ELF-1 (cell line): Measurements from ENCODE around the gene TBKBP1.
"Not testable (repeated sequence)": the region's sequence is repeated elsewhere in the genome, so short reads cannot be mapped to it uniquely, and the experiment has no call there.

Experiments
- DNase-seq: peaks from one replicate; pipeline ENCODE4 v3.0.0-alpha.2; 2016; ENCODE audit warnings: low read depth, low spot score

TBKBP1 gene

DNA sequence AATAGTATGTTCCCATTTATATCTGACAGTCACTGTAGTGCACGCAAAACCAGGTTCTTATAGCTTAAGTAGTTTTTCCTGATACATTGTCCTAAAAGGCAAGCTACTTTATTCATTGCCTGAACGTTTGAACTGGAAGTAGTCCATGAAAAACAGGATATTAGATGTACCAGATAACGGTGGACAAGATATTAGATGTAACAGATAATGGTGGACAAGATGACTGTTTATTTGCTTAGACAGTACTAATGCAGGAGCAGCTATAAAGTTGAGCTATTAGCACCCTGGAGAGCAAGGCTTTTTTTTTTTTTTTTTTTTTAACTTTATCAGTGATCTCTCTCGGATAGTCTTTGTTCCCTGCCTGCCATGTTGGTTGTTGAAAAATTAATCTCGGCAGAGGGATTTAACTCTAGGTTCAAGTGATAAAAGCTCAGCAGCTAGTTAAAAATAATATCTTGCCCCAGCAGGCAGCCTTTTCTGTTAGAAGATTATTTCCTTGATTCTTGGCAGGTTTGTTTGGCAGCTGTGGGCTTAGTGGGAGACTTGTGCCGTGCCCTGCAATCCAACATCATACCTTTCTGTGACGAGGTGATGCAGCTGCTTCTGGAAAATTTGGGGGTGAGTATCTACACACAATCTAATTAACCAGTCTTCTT, 17.3 kb upstream of the TBKBP1 start:
- DNase-seq: no peak

- DNase-seq: no peak
Measured at GRCh38 chr17:47678196-47678595, 15.8 kb upstream of the TBKBP1 start.

GRCh38 chr17:47682138-47682537, 11.8 kb upstream of the TBKBP1 start:
- no peak for DNase-seq

GRCh38 chr17:47682727-47683126, 11.2 kb upstream of the TBKBP1 start:
- not testable (repeated sequence) for DNase-seq

GRCh38 chr17:47684025-47684424, 9.9 kb upstream of the TBKBP1 start:
- no peak for DNase-seq

- DNase-seq: no peak
Measured at GRCh38 chr17:47684535-47685193, 9.3 kb upstream of the TBKBP1 start.

DNA sequence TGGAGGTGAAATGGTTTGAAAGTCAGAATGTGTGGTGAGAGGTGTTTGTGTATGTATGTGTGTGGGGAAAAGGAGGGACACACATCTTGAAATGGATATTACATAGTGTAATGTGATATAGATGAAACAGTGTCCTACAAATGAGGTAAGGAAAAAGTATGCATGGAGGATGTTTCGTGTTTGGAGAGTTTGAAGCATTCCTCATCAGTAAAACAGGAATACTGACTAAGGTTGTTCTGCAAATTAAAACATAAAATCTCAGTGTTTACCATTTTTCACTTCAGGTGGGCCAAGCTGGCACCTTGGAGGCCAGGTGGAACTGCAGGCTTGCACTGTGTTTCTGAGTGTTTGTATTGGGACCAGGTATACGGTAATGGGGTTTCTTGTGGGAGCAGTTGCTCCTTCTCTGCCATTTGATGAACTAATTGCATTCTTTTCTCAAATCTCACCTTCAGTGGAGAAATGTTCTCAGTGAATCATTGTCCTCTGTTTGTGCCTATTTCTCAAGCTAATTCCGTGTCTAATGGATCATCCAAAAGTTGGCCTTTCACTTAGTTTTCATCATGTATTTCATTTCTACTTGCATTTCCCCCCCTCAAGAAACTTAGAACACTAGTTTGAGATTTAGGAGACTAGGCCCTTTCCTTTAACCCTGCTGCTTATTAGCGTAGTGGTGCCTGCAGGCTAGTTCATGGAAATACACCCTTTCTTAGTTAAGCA, 8.2 kb upstream of the TBKBP1 start:
- DNase-seq: no peak

DNA sequence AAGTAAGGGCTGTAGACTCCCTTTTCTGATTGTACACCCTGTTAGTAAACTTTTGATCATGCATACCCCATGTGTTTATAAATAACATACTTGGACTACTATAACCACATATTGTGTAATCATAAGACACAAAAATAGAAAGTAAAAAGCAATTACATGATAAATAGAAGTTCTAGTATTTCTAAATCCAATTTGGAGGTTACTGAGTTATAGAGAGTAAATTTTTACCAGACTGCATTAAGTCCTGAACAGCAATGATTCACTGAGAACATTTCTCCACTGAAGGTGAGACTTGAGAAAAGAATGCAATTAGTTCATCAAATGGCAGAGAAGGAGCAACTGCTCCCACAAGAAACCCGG, 7.7 kb upstream of the TBKBP1 start:
- DNase-seq: no peak

DNA sequence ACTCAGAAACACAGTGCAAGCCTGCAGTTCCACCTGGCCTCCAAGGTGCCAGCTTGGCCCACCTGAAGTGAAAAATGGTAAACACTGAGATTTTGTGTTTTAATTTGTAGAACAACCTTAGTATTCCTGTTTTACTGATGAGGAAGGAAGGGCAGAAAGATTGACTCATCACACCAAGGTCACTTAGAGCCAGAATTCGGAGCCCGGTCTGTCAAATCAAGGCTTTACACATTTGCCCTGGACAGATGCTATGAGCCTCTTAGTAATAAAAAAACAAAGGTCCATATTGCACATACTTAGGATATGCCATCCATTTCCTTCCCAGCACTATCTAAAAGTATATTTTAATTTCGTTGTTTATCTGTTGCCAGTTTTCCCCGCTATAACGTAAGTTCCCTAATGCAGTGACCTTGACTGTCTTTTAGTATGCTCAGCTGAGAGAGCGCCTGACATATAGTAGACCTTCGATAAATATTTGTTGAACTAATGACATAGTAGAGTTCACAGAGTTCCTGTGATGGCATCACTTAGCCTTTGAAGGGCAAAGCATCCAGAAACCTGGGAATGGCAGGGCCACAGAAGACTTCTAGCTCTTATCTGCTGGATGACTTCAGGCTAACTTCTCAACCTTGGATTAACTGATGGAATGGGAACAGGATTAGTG, 7.2 kb upstream of the TBKBP1 start:
- DNase-seq: no peak

DNA sequence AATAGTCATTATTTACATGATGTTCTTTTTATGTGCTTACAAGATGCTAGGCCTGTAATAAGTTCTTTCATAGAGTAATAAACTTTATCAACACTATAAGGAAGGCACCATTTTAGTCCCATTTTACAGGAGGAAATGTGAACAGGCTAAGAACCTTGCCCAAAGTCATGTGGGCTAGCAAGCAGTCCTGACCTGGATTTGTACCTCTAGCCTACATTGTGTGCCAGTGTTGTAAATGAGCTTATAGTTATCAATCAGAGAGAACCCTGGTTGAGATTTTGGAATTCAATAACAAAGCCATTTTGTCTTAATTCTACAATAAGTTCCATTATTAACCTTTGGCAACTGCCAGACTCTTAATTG, 6.7 kb upstream of the TBKBP1 start:
- no peak for DNase-seq

DNA sequence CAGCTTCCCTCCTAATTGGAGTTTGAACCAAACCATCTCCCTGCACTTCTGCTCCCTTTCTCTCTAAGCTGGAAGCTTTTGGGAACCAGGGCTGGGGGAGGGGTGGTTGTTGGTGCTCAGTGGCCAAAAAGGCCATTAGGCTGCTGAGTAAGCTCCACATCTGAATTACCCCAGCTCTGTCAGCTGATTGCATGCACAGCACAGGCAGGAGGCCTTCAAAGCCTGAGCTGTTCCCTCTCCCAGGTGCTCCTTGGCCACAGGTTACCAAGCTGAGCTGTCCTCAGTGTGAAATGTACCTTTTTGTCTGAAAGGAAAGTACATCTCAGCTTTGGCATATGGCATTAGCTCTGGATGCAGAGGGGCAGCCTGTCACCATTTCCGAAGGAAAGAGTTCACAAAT, 6.2 kb upstream of the TBKBP1 start:
- peak; percentile 69 for DNase-seq

- no peak for DNase-seq
Measured at GRCh38 chr17:47690121-47690520, 3.8 kb upstream of the TBKBP1 start.

DNA sequence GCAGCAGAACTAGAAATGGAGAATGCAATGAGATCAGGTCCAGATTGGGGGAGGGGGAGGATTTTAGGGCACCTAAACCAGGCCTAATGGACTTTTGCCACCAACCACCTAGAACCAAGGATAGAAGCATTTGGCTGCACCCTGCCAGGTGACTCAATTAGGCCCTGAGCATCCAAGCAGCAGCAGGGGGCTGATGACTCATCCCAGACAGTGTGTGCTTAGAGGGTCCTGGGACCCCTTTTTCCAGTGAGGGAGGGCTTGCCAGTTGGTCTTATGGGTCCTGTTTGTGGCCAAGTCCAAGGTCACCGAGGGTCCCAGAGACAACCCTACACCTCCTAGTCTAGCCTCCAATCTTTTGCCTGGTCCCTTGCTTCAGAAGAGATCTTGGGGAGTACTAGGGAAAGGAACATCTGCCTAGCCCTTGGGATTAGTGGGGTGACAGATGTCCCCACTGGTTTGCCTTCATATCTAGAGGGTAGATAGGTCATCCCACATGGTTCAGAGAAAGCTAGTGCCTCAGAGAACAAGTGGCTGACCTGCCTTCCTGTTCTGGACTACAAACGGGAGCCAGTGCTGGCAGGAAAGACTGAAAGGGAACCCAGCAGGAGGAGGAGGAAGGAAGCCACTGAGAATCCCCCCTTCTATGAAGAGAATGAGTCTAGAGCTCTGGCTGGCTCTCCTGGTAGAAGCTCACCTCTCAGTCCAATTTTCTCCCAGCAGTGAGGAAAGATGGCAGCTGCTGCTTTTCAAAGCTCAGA, 1.6 kb upstream of the TBKBP1 start:
- no peak for DNase-seq

- peak; percentile 26 for DNase-seq
Measured at GRCh38 chr17:47692895-47693730, 848 bp upstream of the TBKBP1 start.

DNA sequence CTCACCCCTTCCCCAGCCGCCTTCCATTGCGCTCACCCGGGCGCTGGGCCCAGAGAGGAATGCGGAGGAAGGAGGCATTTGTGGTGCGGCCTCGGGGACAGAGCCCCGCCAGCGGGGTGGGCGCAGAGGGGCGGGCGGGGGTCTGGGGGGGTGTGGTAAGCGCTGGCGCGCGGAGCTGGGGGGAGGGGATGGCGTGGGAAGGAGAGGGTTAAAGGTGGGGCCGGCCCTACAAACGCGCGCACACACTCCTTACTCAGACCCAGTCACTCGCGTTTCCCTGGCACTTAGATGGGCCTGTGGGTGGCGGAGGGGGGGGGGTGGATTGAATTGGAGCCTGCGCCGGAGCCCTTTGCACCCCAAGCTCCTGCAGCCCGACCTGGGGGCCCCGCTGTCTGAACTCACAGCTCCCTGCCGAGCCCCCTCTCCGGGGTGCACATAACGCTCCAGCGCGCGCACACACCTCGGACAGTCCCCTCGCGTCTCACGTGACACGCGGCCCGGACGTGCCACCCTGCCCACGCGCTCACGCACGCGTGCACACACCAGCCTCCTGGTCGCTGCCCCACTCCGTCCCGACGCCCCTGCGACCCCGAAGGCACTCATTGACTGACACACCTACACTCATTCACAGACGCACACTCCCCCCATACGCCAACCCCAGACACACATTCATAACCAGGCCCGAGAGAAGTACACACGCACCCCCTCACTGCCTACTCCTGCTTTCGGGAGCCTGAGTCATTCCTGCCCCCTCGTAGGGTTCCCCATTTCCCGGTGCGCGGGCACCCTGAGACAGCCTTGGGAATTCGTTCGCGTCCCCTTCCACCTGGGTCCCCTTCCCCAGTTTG, 844 bp downstream of the TBKBP1 start:
- DNase-seq: no peak

- DNase-seq: peak; percentile 43
Measured at GRCh38 chr17:47695429-47696376, 1.7 kb downstream of the TBKBP1 start.

GRCh38 chr17:47696717-47697642, 3.0 kb downstream of the TBKBP1 start:
- no peak for DNase-seq
